Colonic mucosa (tissue), 4 donors: ENCODE data around the gene PLPPR5. TPM values are rescaled to one million over a fixed set of nuclear protein-coding genes. Genes with fewer than 3 reads are reported as not detected.

Source experiments
- DNase-seq: peaks from one replicate; pipeline ENCODE4 v3.0.0-alpha.2; 2020
- H3K27ac ChIP-seq: fragments of 200-600 bp; one replicate; pipeline ENCODE4 v1.8.0; 2021
- H3K27me3 ChIP-seq: fragments of 200-600 bp; one replicate; pipeline ENCODE4 v1.8.0; 2021
- H3K36me3 ChIP-seq: fragments of 200-600 bp; one replicate; pipeline ENCODE4 v1.8.0; 2021
- H3K4me1 ChIP-seq: fragments of 200-600 bp; one replicate; pipeline ENCODE4 v1.8.0; 2021; ENCODE audit warnings: mild to moderate bottlenecking
- H3K4me3 ChIP-seq: fragments of 200-600 bp; one replicate; pipeline ENCODE4 v1.8.0; 2021
- H3K9ac ChIP-seq, 2 donors: one replicate each; pipeline ENCODE4 v1.7.0; 2013; ENCODE audit warnings: control low read depth in 2 of 2, low read depth in 2 of 2, low read length in 2 of 2
- H3K9me3 ChIP-seq: fragments of 200-600 bp; one replicate; pipeline ENCODE4 v1.8.0; 2021
- intact Hi-C: fragments of 100-400 bp; cut with DNase I; formaldehyde crosslinking; loops from one replicate; pipeline ENCODE4 v1.14.1; 2022
- total RNA-seq, 2 donors: library from RNA; stranded (reverse); fragmentation: NEBNext Ultra II Directional in 1 of 2; extraction: Animal tissue kit (Norgen Biotek cat#: 25700) in 1 of 2; gene quantifications; one replicate each; pipeline ENCODE4 v1.2.1, GENCODE V29; 2021
- TF ChIP-seq, protein P1 (sequence below): fragments of 200-600 bp; IDR thresholded peaks from one replicate; pipeline ENCODE4 v1.8.0; 2022; ENCODE audit warnings: antibody characterized with exemption, mild to moderate bottlenecking
- donor health status: healthy.
- donor health status: DM: no; HTN: no; CAD: no.
- donor health status: DM: no; HTN: no; CAD: no.

The PLPPR5 gene
- total RNA-seq, 2 donors from 2014 or later: 0.16 TPM; not detected in 1

DNA sequence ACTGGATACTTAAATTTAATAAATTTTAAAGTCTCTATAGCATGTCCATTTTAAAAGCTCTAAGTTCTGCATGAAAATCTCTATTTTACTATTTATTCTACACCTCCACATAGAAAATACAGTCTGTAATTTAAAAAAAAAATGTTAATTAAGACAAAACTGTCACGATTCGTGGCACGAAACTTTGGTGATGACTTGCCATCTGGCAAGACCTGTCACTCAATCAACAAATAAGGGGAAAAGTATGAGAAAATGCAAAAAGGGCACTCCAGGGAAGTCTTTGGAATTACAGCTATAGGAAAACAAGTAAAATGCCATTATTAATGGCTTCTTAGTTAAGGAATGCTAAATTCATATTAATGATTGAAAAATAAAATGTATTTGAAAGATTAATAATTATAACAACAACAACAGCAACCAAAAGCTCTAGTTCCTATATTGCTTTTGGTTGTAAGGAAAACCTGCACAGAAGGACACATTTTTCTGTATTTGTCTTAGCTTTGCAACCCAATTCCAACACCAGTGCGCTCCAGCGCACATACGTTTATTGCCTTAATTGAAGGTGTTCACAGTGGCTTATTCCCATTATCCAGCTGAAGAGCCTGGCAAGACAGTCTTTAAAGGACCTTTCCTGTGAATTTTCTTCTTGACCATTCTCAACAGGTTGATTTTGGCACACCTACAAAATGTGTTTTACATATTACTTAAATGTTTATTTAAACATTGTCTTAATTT, 107.8 kb downstream of the PLPPR5 start:
- H3K9ac ChIP-seq: no peak overlapping the region
- no peaks in the 10 kb centered on the region for H3K9me3 ChIP-seq
- no peak overlapping the region for H3K27ac ChIP-seq
- TF ChIP-seq, protein P1, sequence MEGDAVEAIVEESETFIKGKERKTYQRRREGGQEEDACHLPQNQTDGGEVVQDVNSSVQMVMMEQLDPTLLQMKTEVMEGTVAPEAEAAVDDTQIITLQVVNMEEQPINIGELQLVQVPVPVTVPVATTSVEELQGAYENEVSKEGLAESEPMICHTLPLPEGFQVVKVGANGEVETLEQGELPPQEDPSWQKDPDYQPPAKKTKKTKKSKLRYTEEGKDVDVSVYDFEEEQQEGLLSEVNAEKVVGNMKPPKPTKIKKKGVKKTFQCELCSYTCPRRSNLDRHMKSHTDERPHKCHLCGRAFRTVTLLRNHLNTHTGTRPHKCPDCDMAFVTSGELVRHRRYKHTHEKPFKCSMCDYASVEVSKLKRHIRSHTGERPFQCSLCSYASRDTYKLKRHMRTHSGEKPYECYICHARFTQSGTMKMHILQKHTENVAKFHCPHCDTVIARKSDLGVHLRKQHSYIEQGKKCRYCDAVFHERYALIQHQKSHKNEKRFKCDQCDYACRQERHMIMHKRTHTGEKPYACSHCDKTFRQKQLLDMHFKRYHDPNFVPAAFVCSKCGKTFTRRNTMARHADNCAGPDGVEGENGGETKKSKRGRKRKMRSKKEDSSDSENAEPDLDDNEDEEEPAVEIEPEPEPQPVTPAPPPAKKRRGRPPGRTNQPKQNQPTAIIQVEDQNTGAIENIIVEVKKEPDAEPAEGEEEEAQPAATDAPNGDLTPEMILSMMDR: no peak
- no peaks in the 10 kb centered on the region for H3K27me3 ChIP-seq
- no peak overlapping the region for H3K4me3 ChIP-seq
- H3K4me1 ChIP-seq: no peaks in the 10 kb centered on the region
- DNase-seq: no peak
- intact Hi-C loops: no loop called here
- H3K36me3 ChIP-seq: no peaks in the 10 kb centered on the region

DNA sequence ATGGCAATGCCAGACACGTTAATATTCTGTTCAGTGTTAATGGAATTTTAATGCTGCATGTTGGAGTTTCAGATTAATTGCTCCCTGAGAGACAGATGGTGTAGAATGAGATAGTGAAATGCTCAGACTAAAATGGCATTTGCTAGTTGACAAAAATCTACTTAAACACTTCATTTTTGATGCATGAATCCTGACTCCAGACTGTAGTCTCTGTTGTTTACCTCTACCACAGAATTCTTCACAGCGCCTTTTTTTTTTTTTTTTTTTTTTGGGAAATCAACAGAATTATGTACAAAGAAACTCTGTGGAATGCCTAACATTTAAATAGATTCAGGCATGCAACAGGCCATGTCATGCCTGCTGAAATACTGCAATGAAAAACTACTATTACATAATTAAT, 111.3 kb downstream of the PLPPR5 start:
- Histone ChIP-seq H3K9me3 (no peaks in the 10 kb centered on the region), H3K36me3 (no peaks in the 10 kb centered on the region), H3K4me3 (no peak overlapping the region), H3K4me1 (no peaks in the 10 kb centered on the region), H3K27ac (no peak overlapping the region), H3K9ac (no peak overlapping the region), H3K27me3 (no peaks in the 10 kb centered on the region)
- TF ChIP-seq, protein P1: no peak
- intact Hi-C loops: no loop called here
- no peak for DNase-seq

GRCh38 chr1:98888869-98889268, 115.8 kb downstream of the PLPPR5 start:
- intact Hi-C loops: no loop called here
- Histone ChIP-seq H3K27me3 (no peaks in the 10 kb centered on the region), H3K9me3 (no peaks in the 10 kb centered on the region), H3K9ac (no peak overlapping the region), H3K4me1 (no peaks in the 10 kb centered on the region), H3K36me3 (no peaks in the 10 kb centered on the region), H3K27ac (no peak overlapping the region), H3K4me3 (no peak overlapping the region)
- TF ChIP-seq, protein P1: no peak
- no peak for DNase-seq

- no peak for DNase-seq
- no peaks in the 10 kb centered on the region for H3K36me3 ChIP-seq
- H3K27me3 ChIP-seq: no peaks in the 10 kb centered on the region
- no peak overlapping the region for H3K9ac ChIP-seq
- no peak overlapping the region for H3K4me3 ChIP-seq
- H3K9me3 ChIP-seq: no peaks in the 10 kb centered on the region
- TF ChIP-seq, protein P1: no peak
- no peak overlapping the region for H3K27ac ChIP-seq
- intact Hi-C loops: no loop called here
- no peaks in the 10 kb centered on the region for H3K4me1 ChIP-seq
Measured at GRCh38 chr1:98887507-98887906, 117.2 kb downstream of the PLPPR5 start.

DNA sequence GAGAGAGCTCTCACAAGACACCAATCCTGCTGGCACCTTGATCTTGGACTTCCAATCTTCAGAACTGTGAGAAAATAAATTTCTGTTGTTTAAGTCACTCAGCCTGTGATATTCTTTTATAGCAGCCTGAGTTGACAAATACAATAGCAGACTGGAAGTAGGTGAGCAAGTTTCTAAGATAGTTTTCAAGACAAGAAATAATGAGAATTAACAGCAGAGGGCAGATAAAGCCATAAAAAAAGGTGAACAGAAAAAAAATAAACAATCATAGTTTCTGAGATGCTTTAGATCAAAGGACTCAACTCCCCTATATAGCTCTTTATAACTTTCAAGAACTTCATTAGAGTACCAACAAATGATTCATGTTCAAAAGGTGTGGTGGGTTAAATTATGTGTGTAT, 119.8 kb downstream of the PLPPR5 start:
- H3K27ac ChIP-seq: no peak overlapping the region
- intact Hi-C loops: no loop called here

More for the DNA sequence above, 119.8 kb downstream of the PLPPR5 start:
- Histone ChIP-seq H3K4me3 (no peak overlapping the region), H3K9ac (no peak overlapping the region), H3K4me1 (no peaks in the 10 kb centered on the region), H3K36me3 (no peaks in the 10 kb centered on the region), H3K27me3 (no peaks in the 10 kb centered on the region), H3K9me3 (no peaks in the 10 kb centered on the region)
- TF ChIP-seq, protein P1: no peak
- no peak for DNase-seq
